ENCODE measurements around the gene MGAT4D. TPM values are rescaled to one million over a fixed set of nuclear protein-coding genes. Genes with fewer than 3 reads are reported as not detected.

MGAT4D gene
- total RNA-seq (not detected), polyA plus RNA-seq (not detected)
- long read RNA-seq, donor 1: 0 reads
- long read RNA-seq, donor 2: 0 reads
- long read RNA-seq, donor 3: 0 reads

- intact Hi-C loops (cut with DNase I): no loop called here
- peak within 1 kb of the TSS in 9 of 10 donors; percentile 5 to 41 (median 36) for H3K4me3 ChIP-seq
- no peak for TF ChIP-seq CTCF (IDR thresholded peaks at IDR 0.05)
- H3K36me3 ChIP-seq: no peaks in the 10 kb centered on the region
- peaks cover 7 to 81% (median 57%) of the 10 kb centered on the region in 7 donors for H3K27me3 ChIP-seq
- H3K4me1 ChIP-seq: peaks cover 0 to 8% (median 0%) of the 10 kb centered on the region in 9 donors
- ATAC-seq (peak in 2 of 8 donors; percentile 50 to 55), DNase-seq (peak in 1 of 2 donors; percentile 8)
- no peak within 1 kb of the TSS for H3K27ac ChIP-seq
- H3K9me3 ChIP-seq: no peaks in the 10 kb centered on the region
- WGBS, 2 donors: 9% methylated on average over 60 to 68 of the region's 68 CpGs
These were observed at the start of gene MGAT4D for GRCh38 chr4:140497747-140498636. Gene MGAT4D (minus strand): TSS chr4:140498293. CDS start chr4:140498222, 71 bp downstream.

GRCh38 chr4:140533951-140534480 lies 35.9 kb upstream of the MGAT4D start:
- WGBS, 2 donors: 90 to 91% methylated on average over 4 of the region's 4 CpGs
- DNase-seq (no peak), ATAC-seq (no peak)
- Histone ChIP-seq H3K9me3 (no peaks in the 10 kb centered on the region), H3K4me1 (peaks cover 0 to 13% (median 0%) of the 10 kb centered on the region in 9 donors), H3K27me3 (no peaks in the 10 kb centered on the region), H3K4me3 (no peak overlapping the region), H3K27ac (no peak overlapping the region), H3K36me3 (peaks cover 0 to 79% (median 25%) of the 10 kb centered on the region in 9 donors)
- no peak for TF ChIP-seq CTCF (IDR thresholded peaks at IDR 0.05)
- intact Hi-C loops (cut with DNase I): no loop called here

- no peak for TF ChIP-seq CTCF (IDR thresholded peaks at IDR 0.05)
- ATAC-seq (peak in 7 of 8 donors; percentile 53 to 92 (median 84)), DNase-seq (peak in 1 of 2 donors; percentile 44)
- intact Hi-C loops (cut with DNase I): loop anchor here in 7 of 10 donors (5.0 to 10.0 kb wide), 10 partner anchors 75 to 325 kb away; partner anchors contain the start of genes CLGN (in 3 of the 7), SCOC (in 3 of the 7) and TBC1D9 (in 2 of the 7)
- no peak overlapping the region for H3K4me3 ChIP-seq
- no peaks in the 10 kb centered on the region for H3K27me3 ChIP-seq
- H3K36me3 ChIP-seq: peaks cover 0 to 61% (median 12%) of the 10 kb centered on the region in 9 donors
- peaks cover 0 to 39% (median 13%) of the 10 kb centered on the region in 9 donors for H3K4me1 ChIP-seq
- peak overlapping the region in 9 of 10 donors; percentile 13 to 77 (median 62) for H3K27ac ChIP-seq
- peaks cover 0 to 6% (median 0%) of the 10 kb centered on the region in 11 donors for H3K9me3 ChIP-seq
- 30 to 47% methylated on average over 1 of the region's 1 CpG for WGBS, 2 donors
These were observed 31.3 kb upstream of the MGAT4D start for GRCh38 chr4:140529434-140529833.
